HG03095 (cell line): Measurements from ENCODE around the gene NDUFAF8.
"Not testable (repeated sequence)": the region's sequence is repeated elsewhere in the genome, so short reads cannot be mapped to it uniquely, and the experiment has no call there.

Source experiments
- ATAC-seq: cut with Tn5 transposase; IDR thresholded peaks from one replicate; pipeline ENCODE4 v1.9.1; 2021; ENCODE audit warnings: moderate library complexity; ENCODE audit not compliant: unreplicated experiment

NDUFAF8 gene

DNA sequence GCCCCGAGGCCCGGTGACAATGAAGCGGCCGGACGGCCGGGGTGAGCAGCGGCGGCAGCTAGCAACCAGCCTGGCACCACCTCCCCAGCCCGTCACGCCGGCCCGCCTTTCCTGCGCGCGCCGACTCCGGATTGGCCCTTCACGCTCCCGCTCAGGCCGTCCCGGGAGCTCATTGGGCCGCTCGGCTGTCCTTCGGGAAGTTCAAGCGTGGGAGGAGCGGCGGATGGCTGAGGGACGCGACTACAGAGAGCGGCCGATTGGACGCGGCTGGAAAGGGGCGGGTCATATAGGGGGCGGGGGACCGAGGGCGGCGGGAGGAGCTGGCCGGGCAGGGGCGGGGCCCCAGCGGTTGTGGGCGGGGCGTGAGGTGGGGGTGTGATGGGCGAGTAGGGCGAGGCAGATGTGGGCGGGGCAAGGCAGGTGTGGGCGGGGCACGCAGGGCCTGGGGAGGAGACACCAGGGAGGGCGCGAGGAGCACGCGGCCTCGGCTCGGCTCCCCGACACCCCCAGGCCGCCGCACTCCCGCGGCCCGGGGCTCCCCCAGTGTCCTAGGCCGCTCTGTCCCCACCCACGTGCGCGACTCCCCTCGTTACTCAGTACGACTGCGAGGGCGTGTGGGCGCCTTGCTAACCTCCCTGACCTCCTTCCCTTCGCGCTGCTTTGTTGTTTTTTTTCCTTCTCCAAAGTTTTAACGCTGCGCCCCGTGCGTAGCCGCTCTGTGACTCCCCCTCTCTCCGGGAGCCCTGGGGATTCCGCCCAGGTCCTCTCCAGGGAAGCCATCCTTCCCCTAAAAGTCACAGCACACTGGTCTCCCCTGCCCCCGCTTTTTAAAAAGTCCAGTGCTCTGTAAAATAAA lies 16.0 kb upstream of the NDUFAF8 start, which contains the start of gene CEP131:
TSS of gene CEP131 (minus strand) at position 60 of the 856 bp plus-strand sequence. CDS start 2,909 bp downstream, outside the sequence.
- peak; percentile 92 for ATAC-seq

DNA sequence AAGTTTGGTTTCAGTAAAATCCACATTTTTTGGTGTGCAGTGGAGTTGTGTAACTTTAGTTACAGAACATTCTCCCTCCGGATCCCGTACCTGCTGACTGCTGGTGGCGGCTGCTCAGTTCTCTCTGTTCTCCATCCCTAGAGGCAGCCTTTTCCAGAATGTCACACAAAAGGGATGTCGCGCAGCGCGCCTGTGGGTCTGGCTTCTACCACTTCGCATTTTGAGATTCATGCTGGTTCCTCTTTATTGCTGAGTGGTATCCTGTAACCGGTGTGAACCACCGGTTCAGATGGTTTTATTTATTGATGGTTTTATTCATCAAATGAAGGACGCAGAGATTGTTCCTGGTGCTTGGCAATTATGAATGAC lies 15.4 kb upstream of the NDUFAF8 start:
- ATAC-seq: no peak

DNA sequence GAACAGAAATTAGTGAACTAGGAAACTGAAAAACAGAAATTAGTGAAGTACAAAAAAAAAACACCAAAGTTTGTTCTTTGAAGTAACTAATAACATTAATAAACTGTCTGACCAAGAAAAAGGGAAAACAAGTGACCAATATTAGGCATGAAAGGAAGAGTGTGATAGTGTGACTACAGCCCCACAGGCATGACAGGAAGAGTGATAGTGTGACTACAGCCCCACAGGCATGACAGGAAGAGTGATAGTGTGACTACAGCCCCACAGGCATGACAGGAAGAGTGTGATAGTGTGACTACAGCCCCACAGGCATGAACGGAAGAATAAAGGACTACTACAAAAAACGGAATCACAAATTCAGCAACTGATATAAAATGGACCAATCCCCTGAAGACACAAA lies 11.5 kb upstream of the NDUFAF8 start:
- ATAC-seq: not testable (repeated sequence)

DNA sequence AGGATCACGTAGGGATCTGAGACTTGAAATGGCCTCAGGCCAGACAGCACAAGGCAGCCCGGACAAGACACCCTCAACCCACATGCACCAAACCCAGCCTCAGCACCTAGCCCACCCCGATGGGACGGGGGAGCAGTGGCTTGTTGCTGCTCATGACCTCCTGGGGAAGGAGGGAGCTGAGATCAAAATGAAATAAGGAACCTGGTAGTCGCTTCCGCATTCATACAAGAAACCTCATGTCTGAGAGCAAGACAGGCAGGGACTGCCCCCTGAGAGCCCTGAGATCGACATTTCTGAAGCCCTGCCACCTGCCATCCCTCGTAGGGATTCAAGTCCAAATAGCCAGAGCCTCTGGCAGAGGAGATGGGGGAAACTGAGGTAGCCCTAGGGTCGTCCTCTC lies 10.7 kb upstream of the NDUFAF8 start:
- no peak for ATAC-seq

DNA sequence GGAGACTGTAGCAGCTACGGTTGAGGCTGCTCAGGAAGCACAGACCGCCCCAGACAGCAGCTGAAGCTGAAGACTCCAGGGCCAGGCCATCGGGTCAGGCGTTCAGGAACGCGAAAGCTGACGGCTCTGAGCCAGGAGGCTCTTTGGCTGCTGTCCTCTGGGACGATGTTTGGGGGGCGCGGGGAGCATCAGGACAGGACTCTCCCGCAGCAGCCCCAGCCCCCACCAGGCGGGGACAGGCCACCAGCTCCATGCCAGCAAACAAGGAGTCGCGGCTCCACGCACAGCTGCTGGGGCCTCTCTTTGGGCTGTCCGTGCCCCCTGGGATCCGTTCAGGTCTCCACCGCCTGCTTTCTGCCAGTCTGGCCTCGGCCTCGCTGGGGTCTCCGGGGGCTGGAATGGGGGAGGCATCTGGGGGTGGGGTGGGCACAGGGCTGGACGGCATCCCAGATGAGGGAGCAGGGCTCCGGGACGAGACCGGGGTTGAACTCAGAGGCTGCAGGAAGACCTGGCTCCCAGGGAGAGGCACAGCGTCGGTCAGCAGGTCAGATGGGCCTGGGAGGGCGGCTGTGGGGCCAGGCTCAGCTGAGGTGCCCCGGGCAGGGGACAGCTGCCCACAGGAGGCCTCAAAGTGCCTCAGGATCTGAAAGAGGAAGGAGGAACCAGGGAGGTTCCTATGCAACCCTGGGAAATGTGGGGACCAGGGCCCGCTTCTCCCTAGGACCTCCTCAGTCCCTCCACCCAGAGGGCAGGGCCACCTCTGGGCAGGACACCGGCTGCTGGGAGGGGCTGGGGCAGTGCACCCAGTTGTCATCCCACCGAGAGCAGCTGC lies 10.1 kb upstream of the NDUFAF8 start:
- ATAC-seq: no peak

DNA sequence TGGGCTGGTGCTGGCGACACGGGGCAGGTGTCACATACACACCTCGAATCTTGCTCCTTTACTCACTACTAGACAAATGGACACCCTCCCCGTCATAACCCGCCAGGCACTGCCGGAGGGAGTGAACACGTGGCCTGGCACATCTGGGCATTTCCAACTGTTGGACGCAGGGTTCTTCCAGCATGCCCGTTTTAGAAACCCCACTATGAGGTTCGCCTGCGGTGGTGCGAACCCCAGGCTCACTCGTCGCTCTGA lies 9.5 kb upstream of the NDUFAF8 start:
- no peak for ATAC-seq

DNA sequence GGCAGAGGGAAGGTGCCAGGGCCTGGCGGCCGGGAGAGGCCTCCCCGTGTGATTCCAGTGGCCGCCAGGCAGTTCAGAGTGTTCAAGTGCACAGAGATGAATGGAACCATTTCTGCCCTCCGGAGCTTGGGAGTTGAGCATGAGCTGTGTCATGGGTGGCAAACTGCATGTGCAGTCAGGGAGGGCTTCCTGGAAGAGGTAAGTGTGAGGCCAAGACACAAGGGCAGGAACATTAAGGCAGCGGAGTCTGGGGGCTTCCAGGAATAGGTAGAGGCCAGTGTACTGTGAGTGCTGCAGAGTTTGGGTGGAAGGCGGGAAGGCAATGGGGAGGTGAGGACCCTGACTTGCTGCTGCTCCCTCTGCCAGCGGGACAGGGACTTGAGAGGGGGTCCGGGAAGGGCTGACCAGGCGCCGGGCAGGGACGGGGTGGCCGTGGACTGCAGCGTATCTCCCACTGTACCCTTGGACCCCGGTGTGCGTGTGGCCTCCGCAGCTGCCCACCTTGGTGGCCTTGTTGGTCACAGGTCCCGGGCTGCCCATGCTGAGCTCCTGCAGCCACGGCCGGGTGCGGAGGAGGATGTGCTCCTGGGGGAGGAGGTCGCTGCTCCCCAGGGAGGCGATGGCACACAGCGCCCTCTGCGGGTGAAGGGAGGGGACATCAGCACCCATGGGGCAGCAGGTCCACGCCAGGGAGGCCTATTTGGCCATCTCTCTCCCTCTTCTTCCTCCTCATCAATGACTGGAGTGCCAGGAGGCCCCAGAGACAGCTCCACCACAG lies 8.9 kb upstream of the NDUFAF8 start:
- ATAC-seq: no peak

DNA sequence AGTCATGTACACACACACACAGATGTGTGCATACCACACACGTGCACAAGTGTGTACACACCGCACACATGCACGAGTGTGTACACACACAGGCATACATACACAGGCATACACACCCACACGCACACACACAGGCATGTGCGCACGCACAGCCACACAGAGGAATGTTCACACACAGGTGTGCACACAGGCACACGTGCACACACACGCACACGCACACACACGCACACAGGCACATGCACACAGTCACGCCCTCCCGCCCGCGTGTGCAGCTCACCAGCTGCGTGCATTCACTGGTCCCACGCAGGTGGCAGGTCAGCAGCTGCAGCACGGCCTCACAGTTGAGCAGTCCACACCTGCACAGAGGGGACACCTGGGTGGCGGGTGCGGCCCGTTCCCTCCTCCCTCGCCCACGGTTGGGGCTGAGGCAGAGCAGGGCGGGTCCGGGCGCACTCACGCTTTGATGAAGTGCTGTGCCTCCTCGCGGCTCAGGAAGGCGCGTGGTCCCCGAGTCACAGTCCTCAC lies 7.9 kb upstream of the NDUFAF8 start:
- ATAC-seq: no peak

DNA sequence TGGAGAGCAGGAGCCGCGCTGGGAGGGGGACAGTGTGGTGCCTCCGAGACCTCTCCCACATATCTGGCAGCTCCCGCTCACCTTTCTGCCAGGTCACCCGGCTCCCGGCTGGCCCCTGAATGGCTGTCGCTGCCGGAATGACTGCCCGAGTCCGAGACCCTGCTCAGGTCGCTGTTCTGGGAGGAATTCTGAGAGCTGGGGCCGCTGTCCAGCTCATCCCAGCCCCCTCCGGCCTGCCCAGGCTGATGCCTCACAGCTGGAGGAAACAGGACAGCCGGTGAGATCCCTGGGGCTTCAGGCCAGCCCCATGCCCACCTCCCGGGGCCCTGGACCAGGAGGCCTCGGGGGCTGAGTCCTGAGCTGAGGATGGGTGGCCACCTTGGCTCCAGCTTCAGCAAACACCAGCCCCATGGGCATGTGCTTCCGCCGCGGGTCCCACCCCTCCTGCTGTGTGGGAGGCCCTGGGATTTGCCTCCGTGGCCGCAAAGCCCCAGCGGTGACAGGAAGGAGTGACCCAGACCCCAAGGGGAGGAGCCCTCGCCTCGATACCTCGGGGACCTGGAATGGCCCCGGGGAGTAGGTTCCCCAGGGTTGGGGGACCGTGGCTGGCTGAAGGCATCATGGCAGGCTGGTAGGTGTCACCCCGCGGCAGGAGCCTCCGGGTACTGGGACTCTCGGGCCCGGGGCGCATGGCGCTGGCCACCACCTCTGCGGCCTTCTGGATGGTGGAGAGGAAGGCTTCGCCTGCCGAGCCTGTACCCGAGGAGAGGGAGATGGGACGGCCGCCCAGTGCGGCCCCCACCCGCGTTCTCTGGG lies 7.1 kb upstream of the NDUFAF8 start:
- no peak for ATAC-seq

DNA sequence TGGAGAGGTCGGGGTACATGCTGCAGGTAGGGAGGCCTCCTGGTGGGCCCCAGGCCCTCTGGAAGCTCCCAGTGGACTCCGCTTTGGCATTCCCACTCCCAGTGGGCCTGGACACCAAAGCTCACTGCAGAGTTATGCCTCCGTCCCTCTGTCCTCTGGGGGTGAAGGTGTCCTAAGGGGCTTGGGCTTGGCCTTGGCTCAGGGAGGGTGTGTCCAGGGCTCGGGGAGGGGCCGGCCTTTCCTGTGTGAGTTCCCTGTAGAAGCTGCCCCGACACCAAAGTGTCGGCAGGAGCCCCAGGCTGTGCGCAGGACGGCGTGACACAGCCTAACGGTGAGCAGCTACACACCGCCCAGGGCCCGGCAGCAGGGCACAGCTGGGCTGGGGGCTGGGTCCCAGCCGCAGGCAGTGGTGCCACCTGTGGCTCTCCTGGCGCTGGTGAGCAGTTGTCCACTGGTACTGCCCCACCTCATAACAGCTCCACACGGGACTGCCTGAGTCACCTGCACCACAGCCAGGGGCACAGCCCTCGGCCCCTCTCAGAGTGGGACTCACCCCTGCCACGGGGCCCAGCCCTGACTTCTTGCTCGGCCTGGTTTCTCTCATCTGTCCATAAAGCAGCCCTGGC lies 6.4 kb upstream of the NDUFAF8 start:
- ATAC-seq: no peak

DNA sequence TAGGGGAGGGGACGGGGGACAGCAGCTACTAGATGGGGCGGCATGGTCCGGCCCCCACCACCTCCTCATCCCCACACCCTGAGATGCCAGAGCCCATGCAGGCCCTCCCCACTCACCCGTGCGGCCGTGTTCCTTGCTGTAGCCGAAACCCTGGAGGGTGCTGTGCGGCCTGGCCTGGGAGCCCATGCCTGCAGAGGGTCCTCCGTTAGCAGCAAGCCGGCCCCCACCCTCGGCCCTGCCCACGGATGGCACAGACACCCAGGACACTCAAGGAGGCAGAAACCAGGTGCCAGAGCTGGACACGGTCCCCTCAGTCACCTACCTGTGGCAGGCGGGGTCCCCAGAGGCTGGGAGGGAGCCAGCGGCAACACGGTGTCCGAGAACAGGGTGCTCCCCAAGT lies 5.8 kb upstream of the NDUFAF8 start:
- no peak for ATAC-seq

DNA sequence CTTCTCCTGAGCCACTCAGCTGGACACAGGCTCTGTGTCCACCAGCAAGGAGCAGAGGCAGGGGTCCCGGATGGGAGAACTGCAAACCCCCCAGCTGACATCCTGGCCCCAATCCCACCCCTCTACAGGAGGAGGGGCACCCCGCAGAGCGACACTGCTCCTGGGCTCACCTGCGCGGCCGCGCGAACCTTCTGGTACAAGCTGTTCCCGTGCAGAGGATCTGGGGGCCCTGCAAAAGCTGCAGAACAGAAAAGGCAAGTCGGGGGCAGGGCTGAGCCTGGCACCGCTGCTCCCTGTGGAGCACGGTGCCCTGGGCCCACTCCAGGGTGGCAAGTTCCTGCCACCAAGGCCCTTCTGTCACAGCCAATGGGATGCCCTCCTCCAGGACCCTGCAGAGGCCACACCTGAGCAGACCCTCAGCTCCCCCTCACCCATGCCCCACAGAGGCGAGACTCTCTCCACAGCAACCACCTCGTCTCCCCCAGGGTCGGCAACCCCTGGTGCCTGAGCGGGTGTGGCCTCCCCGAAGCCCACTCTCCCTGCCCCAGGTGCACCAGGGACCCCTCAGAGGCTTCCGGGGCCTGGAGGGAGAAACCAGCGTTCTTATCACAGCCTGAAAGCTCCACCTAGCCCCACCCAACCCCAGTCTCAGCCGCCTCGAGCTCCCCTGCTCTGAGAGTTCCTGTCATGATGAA lies 5.2 kb upstream of the NDUFAF8 start:
- no peak for ATAC-seq

DNA sequence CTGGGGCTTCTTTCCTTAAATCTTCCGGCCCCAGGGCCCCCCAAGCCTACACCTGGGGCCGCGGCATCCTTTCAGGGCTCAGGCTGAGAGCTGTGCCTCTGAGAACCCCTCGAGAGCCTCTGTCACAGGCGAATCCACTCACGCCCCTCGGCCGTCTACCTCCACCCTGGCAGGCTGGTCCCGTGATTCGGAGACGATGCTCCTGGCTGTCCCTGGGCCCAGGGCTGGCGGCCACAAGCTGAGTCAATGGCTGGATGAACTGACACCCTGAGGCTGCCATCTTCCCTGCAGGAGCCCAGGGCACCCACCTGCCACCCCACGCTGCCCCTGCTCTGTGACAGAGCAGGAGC lies 4.6 kb upstream of the NDUFAF8 start:
- ATAC-seq: no peak

DNA sequence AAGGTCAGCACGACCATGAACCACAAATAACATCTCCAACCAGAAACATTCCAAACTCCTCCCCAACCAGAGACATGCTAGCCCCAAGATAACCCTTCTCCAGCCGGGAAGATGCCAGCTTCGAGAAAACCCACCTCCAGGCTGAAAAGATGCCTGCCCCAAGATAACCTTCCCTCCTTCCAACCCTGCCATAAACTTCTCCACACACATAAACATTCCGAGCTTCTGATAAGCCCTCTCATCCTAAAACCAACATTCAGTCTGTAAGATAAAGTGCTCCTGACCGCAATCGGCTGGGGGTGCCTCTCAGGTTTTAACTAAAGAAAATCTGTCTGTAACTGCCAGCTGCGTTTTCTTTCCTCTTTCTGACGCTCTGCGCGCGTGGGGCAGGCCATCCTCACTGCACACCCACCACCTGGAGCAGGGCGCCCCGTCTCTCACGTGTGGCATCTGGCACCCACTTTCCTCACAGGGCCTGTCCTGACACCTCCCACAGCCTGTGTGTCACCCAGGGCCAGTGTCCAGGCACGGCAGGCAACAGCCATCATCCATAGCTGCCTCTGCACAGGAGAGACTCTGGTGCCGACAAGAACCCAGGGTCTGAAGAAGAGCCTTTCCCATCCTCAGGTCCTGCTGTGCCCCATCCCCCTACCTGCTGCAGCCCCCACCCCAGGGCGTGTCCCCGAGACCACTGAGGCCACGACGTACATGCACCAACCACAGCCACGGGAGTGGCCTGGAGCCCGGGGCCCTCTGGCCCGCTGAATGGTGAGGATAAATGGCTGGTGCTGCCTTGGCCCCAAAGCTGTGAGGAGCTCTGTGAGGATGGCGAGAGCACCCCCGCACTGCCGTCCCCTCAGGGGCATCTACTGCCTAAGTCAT lies 3.9 kb upstream of the NDUFAF8 start:
- no peak for ATAC-seq

DNA sequence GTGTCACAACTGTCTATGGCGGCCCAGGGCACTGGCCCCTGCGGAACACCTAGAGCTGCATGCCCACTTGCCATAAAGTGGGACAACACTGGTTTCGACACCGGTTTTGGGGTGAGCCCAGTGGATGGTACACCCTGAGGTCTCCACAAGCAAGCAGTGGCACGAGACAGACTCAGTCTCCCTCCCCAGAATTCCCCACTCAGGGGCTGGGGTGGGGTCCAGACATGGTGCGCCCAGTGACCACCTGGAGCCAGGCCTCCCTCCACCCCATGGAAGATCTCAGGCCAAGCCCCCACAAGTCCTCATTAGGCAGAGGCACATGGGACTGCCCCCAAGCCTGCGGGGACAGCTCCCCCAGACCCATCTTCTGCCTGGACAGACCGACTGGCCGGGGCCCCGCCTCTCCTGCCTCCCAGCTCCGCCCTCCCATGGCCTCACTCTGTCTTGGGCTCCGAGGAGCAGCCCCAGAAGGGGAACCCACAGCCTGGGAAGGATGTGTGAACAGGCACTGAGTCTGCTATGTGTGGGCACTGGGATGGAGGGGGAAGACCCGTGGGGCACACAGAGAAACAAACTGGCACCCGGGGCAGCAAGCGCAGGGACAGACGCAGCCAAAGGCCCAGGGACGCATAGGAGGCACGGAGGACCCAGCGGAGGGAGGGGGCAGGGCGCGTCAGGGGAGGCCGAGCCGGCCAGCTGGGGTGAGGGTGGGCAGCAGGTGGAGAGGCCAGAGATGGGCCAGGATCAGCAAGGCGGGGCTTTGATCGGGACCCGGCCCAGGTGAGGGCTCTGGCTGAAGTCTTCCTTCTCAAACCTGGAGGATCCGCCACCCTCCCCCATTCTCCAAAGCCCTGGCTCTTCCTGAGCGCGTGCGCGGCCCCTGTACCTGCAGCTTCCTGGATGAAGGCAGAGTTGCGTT lies 3.0 kb upstream of the NDUFAF8 start:
- no peak for ATAC-seq

DNA sequence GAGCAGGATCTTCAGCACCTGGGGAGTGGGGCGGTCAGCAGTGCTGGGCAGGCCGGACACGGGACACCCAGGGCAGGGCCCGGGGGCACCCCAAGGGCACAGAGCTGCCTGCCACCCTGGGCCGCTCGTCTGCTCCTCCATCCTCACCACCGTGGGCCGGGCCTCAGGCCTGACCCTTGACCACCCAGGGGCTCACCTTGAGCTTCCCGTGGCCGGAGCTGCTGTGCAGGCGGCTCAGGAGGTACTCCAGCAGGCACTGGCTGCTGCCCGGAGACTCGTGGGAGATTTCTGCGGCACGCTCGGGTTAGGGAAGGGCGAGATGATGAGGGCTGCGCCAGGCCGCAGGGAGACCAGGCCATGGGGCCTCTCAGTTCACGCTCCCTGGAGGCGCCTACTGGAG lies 2.3 kb upstream of the NDUFAF8 start:
- ATAC-seq: no peak
